ENCODE measurements around the gene JTB.
A peak's percentile ranks its signal among the peaks of the same experiment; 100 is the strongest.

Gene JTB

GRCh38 chr1:153956997-153957715 lies 20.3 kb downstream of the JTB start:
- no peak for DNase-seq (ENCODE audit: low read depth, low spot score)

- DNase-seq (ENCODE audit: low read depth, low spot score) = no peak
Measured at GRCh38 chr1:153954826-153955225, 22.6 kb downstream of the JTB start.

- DNase-seq (ENCODE audit: low read depth, low spot score) = no peak
Measured at GRCh38 chr1:153953859-153954365, 23.6 kb downstream of the JTB start.

GRCh38 chr1:153951801-153952200 lies 25.7 kb downstream of the JTB start:
- no peak for DNase-seq (ENCODE audit: low read depth, low spot score)

- no peak for DNase-seq (ENCODE audit: low read depth, low spot score)
Measured at GRCh38 chr1:153951183-153951582, 26.3 kb downstream of the JTB start.

- DNase-seq (ENCODE audit: low read depth, low spot score) = peak; percentile 56
Measured at GRCh38 chr1:153946622-153947241, 30.7 kb downstream of the JTB start, which contains the start of gene DENND4B. TSS of gene DENND4B (minus strand) at chr1:153946718. CDS start at chr1:153944374, 2,344 bp downstream.

- DNase-seq (ENCODE audit: low read depth, low spot score) = peak; percentile 14
Measured at GRCh38 chr1:153945795-153946621, 31.5 kb downstream of the JTB start.

- peak; percentile 34 for DNase-seq (ENCODE audit: low read depth, low spot score)
Measured at GRCh38 chr1:153945131-153945794, 32.2 kb downstream of the JTB start.

- DNase-seq (ENCODE audit: low read depth, low spot score) = no peak
Measured at GRCh38 chr1:153944827-153945117, 32.7 kb downstream of the JTB start.

GRCh38 chr1:153944005-153944826 lies 33.3 kb downstream of the JTB start:
- DNase-seq (ENCODE audit: low read depth, low spot score) = no peak

- no peak for DNase-seq (ENCODE audit: low read depth, low spot score)
Measured at GRCh38 chr1:153942766-153943549, 34.5 kb downstream of the JTB start.

GRCh38 chr1:153941826-153942725 lies 35.4 kb downstream of the JTB start:
- no peak for DNase-seq (ENCODE audit: low read depth, low spot score)

- no peak for DNase-seq (ENCODE audit: low read depth, low spot score)
Measured at GRCh38 chr1:153940756-153941155, 36.7 kb downstream of the JTB start.

- no peak for DNase-seq (ENCODE audit: low read depth, low spot score)
Measured at GRCh38 chr1:153939476-153939875, 38.0 kb downstream of the JTB start.

GRCh38 chr1:153938996-153939395 lies 38.5 kb downstream of the JTB start:
- no peak for DNase-seq (ENCODE audit: low read depth, low spot score)

GRCh38 chr1:153937331-153937730 lies 40.1 kb downstream of the JTB start:
- DNase-seq (ENCODE audit: low read depth, low spot score) = no peak

- DNase-seq (ENCODE audit: low read depth, low spot score) = no peak
Measured at GRCh38 chr1:153936011-153936802, 41.3 kb downstream of the JTB start.

GRCh38 chr1:153934746-153935145 lies 42.7 kb downstream of the JTB start:
- no peak for DNase-seq (ENCODE audit: low read depth, low spot score)

Data from activated naive CD8-positive, alpha-beta T cell treated with anti-CD3 and anti-CD28 coated beads, Interleukin-2, amount 50 U/mL, for 16 hours (primary cell).